OCI-M2 (cell line): ENCODE measurements around the gene LAMC3.
"Not testable (repeated sequence)": the region's sequence is repeated elsewhere in the genome, so short reads cannot be mapped to it uniquely, and the experiment has no call there.

Source experiments
- DNase-seq: peaks from one replicate; lab custom pipeline; 2025; ENCODE audit not compliant: unreplicated experiment; lab: John Stamatoyannopoulos, UW

Gene LAMC3

DNA sequence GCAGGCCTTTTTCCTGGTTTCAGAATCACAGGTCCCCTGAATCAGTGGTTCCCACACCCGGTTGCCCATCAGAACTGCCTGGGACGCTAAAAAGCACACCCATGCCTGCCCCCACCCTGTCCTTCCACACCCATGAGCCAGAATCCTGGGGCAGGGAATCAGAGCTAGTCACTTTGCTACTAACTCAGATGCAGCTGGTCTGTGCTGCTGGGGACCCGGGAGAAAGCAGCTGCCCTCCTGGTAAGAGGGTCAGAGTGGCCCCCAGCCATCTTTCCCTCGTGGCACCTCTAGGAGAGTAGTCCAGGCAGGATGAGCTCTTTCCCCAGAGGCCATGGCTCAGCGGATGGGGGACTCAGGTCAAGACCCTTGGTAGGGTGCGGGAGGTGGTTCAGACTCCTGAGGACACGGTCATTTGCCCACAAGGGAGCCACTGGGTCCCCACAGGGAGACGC, 105.1 kb downstream of the LAMC3 start:
- DNase-seq = no peak

GRCh38 chr9:131115360-131115742, 106.4 kb downstream of the LAMC3 start:
- DNase-seq = not testable (repeated sequence)

- no peak for DNase-seq
These were observed 107.5 kb downstream of the LAMC3 start for GRCh38 chr9:131116281-131117120.

DNA sequence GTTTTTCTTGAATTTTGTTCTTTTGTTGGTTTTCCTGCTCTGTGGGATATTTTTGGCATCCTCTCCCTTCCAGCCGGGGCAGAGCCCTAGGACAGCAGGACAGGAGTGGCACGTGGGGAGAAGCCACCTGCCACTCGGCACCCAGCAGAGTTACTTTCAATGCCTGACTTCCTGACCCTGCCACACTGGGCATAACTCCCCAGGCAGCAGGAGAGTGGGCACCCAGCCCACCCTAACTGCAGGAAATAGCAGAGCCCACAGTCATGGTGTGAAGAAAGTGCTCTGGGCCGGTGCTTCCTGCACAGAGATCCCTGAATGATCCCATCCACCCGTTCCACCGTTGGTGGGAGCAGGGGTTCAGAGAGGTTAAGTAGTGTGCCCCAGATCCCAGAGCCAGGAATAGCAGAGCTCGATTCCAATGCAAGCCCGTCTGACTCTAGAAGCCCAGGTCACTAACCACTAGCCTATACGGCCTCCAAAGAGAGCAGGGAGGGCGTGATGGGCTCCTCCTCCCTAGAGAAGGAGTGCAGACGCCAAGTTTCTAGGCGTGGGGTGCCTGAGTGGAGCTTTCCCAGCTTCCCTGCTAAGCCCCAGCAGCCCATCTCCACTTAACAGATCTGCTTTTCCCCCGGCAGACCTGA, 108.3 kb downstream of the LAMC3 start:
- no peak for DNase-seq

DNA sequence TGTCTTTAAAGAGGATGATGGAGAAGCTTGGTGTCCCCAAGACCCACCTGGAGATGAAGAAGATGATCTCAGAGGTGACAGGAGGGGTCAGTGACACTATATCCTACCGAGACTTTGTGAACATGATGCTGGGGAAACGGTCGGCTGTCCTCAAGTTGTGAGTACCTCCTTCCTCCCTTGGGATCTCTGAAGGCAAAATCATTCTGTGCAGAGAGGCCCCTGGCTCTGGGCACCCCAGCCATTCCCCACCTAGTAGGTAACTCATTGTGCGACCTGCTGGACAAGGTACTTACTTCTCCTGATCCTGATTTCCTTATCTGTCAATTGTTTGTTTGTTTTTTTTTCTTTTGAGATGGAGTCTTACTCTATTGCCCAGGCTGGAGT, 108.8 kb downstream of the LAMC3 start:
- no peak for DNase-seq

DNA sequence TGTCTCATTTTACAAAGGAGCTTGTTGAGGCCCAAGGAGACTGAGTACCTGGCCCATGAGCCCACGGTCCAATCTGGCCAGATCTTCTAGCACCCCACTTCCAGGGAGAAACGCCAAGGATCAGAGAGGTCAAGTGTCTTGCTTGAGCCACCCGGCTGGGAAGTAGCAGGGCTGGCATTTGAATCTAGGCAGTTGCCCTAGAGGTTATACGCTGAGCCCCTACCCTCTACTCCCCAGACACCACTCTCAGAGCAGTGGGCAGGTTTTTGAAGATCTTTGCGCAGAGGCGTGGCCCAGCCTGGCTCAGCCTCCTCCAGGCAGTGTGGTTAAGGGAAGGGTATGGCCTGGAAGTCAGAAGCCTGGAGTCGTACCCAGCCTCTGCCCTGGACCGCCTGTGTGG, 110.6 kb downstream of the LAMC3 start:
- DNase-seq = no peak

DNA sequence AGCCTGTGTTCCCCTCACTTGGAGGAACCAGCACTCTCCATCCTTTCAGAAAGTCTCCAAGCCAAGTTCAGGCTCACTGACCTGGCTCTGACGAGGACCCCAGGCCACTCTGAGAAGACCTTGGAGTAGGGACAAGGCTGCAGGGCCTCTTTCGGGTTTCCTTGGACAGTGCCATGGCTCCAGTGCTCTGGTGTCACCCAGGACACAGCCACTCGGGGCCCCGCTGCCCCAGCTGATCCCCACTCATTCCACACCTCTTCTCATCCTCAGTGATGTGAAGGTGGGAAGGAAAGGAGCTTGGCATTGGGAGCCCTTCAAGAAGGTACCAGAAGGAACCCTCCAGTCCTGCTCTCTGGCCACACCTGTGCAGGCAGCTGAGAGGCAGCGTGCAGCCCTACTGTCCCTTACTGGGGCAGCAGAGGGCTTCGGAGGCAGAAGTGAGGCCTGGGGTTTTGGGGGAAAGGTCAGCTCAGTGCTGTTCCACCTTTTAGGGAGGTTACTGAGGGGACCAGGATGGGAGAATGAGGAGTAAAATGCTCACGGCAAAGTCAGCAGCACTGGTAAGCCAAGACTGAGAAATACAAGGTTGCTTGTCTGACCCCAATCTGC, 111.8 kb downstream of the LAMC3 start:
- no peak for DNase-seq

DNA sequence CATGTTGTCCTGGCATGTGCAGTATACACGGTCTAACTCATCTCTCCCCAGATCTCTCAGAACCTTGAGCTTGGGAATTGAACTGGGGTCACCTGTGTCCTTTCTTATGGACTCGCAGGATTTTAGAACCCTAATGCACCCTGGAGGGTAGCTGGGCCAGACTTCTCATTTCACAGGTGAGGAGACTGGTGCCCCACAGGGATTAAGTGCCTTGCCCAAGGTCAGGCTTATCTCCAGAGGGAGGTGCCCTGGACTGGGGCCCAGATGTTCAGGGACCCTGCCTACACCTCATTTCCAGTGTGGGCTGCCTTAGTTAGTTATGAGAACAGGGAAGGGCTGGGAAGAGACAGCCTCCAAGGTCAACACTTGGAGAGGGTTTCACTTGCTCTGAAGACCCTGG, 112.4 kb downstream of the LAMC3 start:
- DNase-seq = no peak

DNA sequence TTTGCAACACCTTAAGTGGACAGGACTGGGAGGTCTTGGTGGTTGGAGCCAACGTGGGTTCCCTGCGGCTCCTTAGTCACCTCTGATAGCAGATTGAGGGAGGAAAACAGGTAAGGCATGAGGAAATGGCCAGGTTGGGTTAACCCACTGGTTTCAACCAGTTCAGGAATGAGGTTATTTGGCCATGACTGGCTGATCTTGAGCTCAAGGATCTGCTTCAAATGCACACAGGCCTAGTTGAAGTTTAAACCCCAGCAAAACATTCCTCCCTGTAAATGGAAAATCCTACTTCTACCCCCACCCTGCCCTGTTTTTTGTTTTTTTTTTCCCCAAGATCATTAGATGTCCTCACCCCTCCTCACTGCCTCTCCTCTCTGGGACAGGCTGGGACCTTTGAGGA, 113.2 kb downstream of the LAMC3 start:
- no peak for DNase-seq

GRCh38 chr9:131125038-131125287, 116.0 kb downstream of the LAMC3 start:
- no peak for DNase-seq

- peak; percentile 53 for DNase-seq
These were observed 116.5 kb downstream of the LAMC3 start, which contains the start of gene NUP214 for GRCh38 chr9:131125288-131126058. Gene NUP214 (plus strand): TSS chr9:131125586. CDS start chr9:131125705, 119 bp downstream.

DNA sequence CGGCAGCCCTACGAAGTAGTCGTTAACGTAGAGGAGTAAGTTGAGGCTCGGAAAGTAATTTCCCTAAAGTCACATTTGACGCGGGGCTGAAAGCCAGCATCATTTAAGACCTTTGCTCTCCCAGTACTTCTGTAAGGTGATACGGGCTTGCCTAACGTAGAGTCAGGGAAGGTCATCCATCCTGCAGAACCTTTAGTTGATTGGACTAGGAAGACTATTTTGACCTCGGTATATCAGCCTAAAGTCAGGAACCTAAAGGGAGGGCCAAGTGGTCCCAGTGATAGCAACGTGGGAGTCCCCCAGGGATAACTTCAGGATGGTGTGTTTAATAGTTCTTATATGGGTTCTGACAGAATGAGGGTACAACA, 117.1 kb downstream of the LAMC3 start:
- DNase-seq = no peak

DNA sequence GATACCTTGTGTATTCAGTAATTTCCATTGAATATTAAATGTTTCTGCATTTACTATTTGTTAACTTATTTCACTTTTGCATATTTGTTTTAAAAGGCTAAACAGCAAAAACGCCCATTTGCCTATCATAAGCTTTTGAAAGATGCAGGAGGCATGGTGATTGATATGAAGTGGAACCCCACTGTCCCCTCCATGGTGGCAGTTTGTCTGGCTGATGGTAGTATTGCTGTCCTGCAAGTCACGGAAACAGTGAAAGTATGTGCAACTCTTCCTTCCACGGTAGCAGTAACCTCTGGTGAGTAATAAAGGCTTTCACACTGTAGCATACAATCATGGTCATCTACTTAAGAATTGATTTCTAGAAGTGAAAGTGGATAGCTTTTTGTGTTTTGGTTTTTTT, 120.2 kb downstream of the LAMC3 start:
- no peak for DNase-seq

GRCh38 chr9:131138676-131139075, 129.7 kb downstream of the LAMC3 start:
- no peak for DNase-seq

GRCh38 chr9:131140112-131140511, 131.1 kb downstream of the LAMC3 start:
- no peak for DNase-seq

GRCh38 chr9:131140550-131140949, 131.6 kb downstream of the LAMC3 start:
- DNase-seq = no peak

DNA sequence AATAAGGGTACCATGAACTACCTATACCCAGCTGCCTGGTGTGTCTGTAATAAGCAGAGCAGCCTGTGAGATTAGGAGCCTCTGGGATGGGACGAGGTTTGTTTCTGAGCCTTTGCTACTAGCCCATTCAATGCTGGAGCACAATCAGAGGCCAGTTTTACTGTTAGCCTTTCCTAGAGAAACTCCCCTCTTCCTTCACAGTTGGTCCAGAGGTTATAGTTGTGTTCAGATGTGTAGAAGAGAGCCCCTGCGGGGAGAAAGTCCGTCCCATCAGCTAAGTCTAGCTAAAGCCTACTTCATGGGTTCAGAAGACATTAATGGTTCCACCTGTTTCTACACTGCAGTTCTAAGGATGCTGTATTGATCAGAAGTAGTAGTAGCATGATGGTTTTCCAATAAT, 133.2 kb downstream of the LAMC3 start:
- DNase-seq = no peak
